Trophoblast cell (in vitro differentiated cells and primary cell): ENCODE data around the gene CCSAP.

Experiments
- DNase-seq, 2 donors: peaks; one replicate each; pipeline ENCODE4 v3.0.0-alpha.2; 2016
- H2AFZ ChIP-seq: 2 replicates; pipeline ENCODE4 v1.6.1; 2013; ENCODE audit warnings: low read length, moderate library complexity, mild to moderate bottlenecking; ENCODE audit not compliant: insufficient read depth, poor library complexity
- H2AK5ac ChIP-seq: 2 replicates; pipeline ENCODE4 v1.6.1; 2013; ENCODE audit warnings: mild to moderate bottlenecking, low read length
- H2BK120ac ChIP-seq: 2 replicates; pipeline ENCODE4 v1.6.1; 2013; ENCODE audit warnings: low read length, mild to moderate bottlenecking, moderate library complexity; ENCODE audit not compliant: insufficient read depth, poor library complexity
- H2BK12ac ChIP-seq: 2 replicates; pipeline ENCODE4 v1.6.1; 2013; ENCODE audit warnings: mild to moderate bottlenecking, low read length, moderate library complexity
- H2BK5ac ChIP-seq: 2 replicates; pipeline ENCODE4 v1.6.1; 2013; ENCODE audit warnings: low read length, low read depth, moderate library complexity, mild to moderate bottlenecking; ENCODE audit not compliant: poor library complexity
- H3K14ac ChIP-seq: 2 replicates; pipeline ENCODE4 v1.6.1; 2013; ENCODE audit warnings: mild to moderate bottlenecking, low read length
- H3K18ac ChIP-seq: 2 replicates; pipeline ENCODE4 v1.6.1; 2013; ENCODE audit warnings: mild to moderate bottlenecking, low read length
- H3K23ac ChIP-seq: 2 replicates; pipeline ENCODE4 v1.6.1; 2013; ENCODE audit warnings: low read length
- H3K27ac ChIP-seq: 2 replicates; pipeline ENCODE4 v1.5.1; 2013; ENCODE audit warnings: low read depth, mild to moderate bottlenecking, inconsistent platforms, low read length, moderate library complexity
- H3K27me3 ChIP-seq: 2 replicates; pipeline ENCODE4 v1.6.1; 2013; ENCODE audit warnings: inconsistent platforms, mild to moderate bottlenecking, low read length, moderate library complexity; ENCODE audit not compliant: insufficient read depth
- H3K36me3 ChIP-seq, 2 experiments: 1 replicate in 1 of 2; 2 replicates in 1 of 2; pipeline ENCODE4 v1.6.1; 2013; ENCODE audit warnings: low read length in 2 of 2, mild to moderate bottlenecking in 2 of 2, moderate library complexity in 1 of 2; ENCODE audit not compliant: insufficient read depth in 2 of 2, control insufficient read depth in 1 of 2
- H3K4ac ChIP-seq: 2 replicates; pipeline ENCODE4 v1.6.1; 2013; ENCODE audit warnings: low read depth, mild to moderate bottlenecking, low read length, moderate library complexity
- H3K4me1 ChIP-seq, 2 experiments: 1 replicate in 1 of 2; 2 replicates in 1 of 2; pipeline ENCODE4 v1.6.1; 2013; ENCODE audit warnings: low read length in 2 of 2, mild to moderate bottlenecking in 2 of 2, moderate library complexity in 1 of 2; ENCODE audit not compliant: insufficient read depth in 2 of 2, control insufficient read depth in 1 of 2
- H3K4me2 ChIP-seq: 2 replicates; pipeline ENCODE4 v1.6.1; 2013; ENCODE audit warnings: inconsistent platforms, mild to moderate bottlenecking, low read length, moderate library complexity
- H3K4me3 ChIP-seq: 2 replicates; pipeline ENCODE4 v1.5.1; 2013; ENCODE audit warnings: mild to moderate bottlenecking, low read depth, low read length, inconsistent platforms
- H3K79me1 ChIP-seq: one replicate; pipeline ENCODE4 v1.6.1; 2013; ENCODE audit warnings: low read length
- H3K79me2 ChIP-seq: 2 replicates; pipeline ENCODE4 v1.6.1; 2013; ENCODE audit warnings: low read length, mild to moderate bottlenecking; ENCODE audit not compliant: control insufficient read depth, insufficient read depth, poor library complexity
- H3K9ac ChIP-seq: 2 replicates; pipeline ENCODE4 v1.6.1; 2013; ENCODE audit warnings: mild to moderate bottlenecking, low read length
- H3K9me3 ChIP-seq: 2 replicates; pipeline ENCODE4 v1.6.1; 2013; ENCODE audit warnings: low read depth, mild to moderate bottlenecking, control low read depth, inconsistent platforms, low read length; ENCODE audit not compliant: insufficient read depth
- H4K12ac ChIP-seq: 2 replicates; pipeline ENCODE4 v1.6.1; 2013; ENCODE audit warnings: low read depth, mild to moderate bottlenecking, low read length, moderate library complexity
- H4K8ac ChIP-seq: 2 replicates; pipeline ENCODE4 v1.6.1; 2013; ENCODE audit warnings: low read depth, mild to moderate bottlenecking, low read length, moderate library complexity
- H4K91ac ChIP-seq: one replicate; pipeline ENCODE4 v1.6.1; 2013; ENCODE audit warnings: low read depth, mild to moderate bottlenecking, low read length, moderate library complexity
- WGBS: extraction: QIAGEN DNeasy Blood & Tissue Kit; methylation state at CpG from one replicate; pipeline ENCODE4 v1.1.7; 2013; ENCODE audit warnings: missing lambda C conversion rate; ENCODE audit not compliant: insufficient read length, insufficient coverage; ENCODE audit errors: extremely low coverage; 5-methylcytosine and 5-hydroxymethylcytosine counted together

The CCSAP gene

GRCh38 chr1:229302740-229303139, 40.1 kb downstream of the CCSAP start:
- DNase-seq = no peak
- H3K9me3 ChIP-seq = no peaks in the 10 kb centered on the region
- H3K18ac ChIP-seq = no peak overlapping the region
- H3K4me2 ChIP-seq = no peak overlapping the region
- no peak overlapping the region for H3K9ac ChIP-seq
- H2AK5ac ChIP-seq = no peak overlapping the region
- no peak overlapping the region for H3K27ac ChIP-seq
- no peak overlapping the region for H3K14ac ChIP-seq
- no peak overlapping the region for H2BK120ac ChIP-seq
- H3K4ac ChIP-seq = no peak overlapping the region
- no peaks in the 10 kb centered on the region for H3K79me1 ChIP-seq
- H3K4me3 ChIP-seq = no peak overlapping the region
- H3K27me3 ChIP-seq = no peaks in the 10 kb centered on the region
- H2BK12ac ChIP-seq = no peak overlapping the region
- no peak overlapping the region for H2BK5ac ChIP-seq
- H4K91ac ChIP-seq = no peak overlapping the region
- no peaks in the 10 kb centered on the region for H3K4me1 ChIP-seq
- no peak overlapping the region for H4K12ac ChIP-seq
- H3K23ac ChIP-seq = no peak overlapping the region
- H3K36me3 ChIP-seq = peaks cover 10 to 22% of the 10 kb centered on the region in 2 experiments
- H2AFZ ChIP-seq = no peak overlapping the region
- H4K8ac ChIP-seq = no peak overlapping the region
- WGBS = no CpG with 5 or more reads among the region's 8 CpGs
- H3K79me2 ChIP-seq = no peaks in the 10 kb centered on the region

DNA sequence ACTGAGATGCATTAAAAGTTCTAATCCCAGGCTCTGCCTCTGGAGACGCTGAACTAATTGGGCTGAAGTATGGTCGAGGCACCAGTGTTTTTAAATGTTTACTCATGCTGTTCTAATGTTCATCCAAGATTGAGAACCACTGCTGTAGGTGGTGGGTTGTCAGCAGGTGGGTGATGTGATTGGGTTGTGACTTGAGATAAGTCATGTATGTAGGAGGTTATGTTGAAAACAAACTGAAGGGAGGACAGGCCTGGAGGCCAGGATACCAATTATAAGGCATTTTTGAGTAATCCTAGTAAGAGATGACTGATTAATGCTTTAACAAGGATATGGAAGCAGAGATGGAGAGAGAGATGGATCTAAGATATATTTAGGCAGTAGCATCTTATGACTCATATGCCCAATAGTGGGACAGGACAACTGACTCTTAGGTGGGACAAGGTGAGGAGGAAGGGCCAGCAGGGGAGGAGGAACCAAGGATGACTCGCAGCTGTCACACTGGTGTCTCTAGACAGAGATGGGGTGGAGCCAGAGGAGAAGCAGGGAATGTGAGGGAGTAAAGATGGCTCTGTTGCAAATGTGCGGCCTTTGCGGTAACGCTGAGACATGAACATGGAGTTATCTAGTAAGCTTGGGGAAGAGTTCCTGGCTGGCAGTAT, 42.6 kb downstream of the CCSAP start:
- DNase-seq = no peak
- no peak overlapping the region for H3K4me3 ChIP-seq
- H3K4me2 ChIP-seq = no peak overlapping the region
- no peaks in the 10 kb centered on the region for H3K9me3 ChIP-seq
- no peaks in the 10 kb centered on the region for H3K27me3 ChIP-seq
- no peak overlapping the region for H3K9ac ChIP-seq
- H3K79me1 ChIP-seq = peaks cover 3% of the 10 kb centered on the region
- no peak overlapping the region for H2AK5ac ChIP-seq
- H2AFZ ChIP-seq = no peak overlapping the region
- no peak overlapping the region for H3K27ac ChIP-seq
- H3K36me3 ChIP-seq = peaks cover 10 to 22% of the 10 kb centered on the region in 2 experiments
- H2BK120ac ChIP-seq = no peak overlapping the region
- H3K79me2 ChIP-seq = no peaks in the 10 kb centered on the region
- peaks cover 0 to 4% of the 10 kb centered on the region in 2 experiments for H3K4me1 ChIP-seq
- H2BK12ac ChIP-seq = no peak overlapping the region
- H4K91ac ChIP-seq = no peak overlapping the region
- H4K8ac ChIP-seq = no peak overlapping the region
- no CpG with 5 or more reads among the region's 6 CpGs for WGBS
- H2BK5ac ChIP-seq = no peak overlapping the region
- no peak overlapping the region for H3K4ac ChIP-seq
- H3K14ac ChIP-seq = no peak overlapping the region
- H4K12ac ChIP-seq = no peak overlapping the region
- no peak overlapping the region for H3K18ac ChIP-seq
- no peak overlapping the region for H3K23ac ChIP-seq

DNA sequence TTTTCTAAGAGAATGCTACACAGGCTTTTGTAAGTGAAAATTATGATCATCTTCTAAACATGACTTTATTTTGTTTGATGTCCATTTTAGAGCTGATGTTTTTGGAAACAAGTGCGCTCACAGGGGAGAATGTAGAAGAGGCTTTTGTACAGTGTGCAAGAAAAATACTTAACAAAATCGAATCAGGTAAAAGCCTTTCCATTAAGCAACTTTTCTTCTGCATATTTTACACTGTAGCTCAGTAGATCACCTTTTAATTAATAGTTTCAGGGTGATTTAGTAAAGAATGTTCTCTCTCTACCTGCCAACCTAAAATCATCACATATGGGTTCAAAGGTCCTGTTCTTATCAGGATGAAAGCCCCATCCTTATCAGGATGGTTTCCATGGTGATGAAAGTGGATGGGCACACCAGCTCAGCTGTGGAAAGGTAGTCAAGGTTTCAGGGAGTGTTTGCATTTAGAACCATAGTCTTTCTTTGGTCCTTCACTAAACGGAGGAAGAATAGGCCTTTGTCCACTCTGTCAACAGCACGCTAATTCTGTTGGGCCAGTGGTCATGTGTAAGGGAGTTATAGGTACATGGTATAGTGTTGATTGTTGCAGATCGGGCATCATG, 43.9 kb downstream of the CCSAP start:
- Histone ChIP-seq H3K79me1 (peaks cover 3% of the 10 kb centered on the region), H3K79me2 (no peaks in the 10 kb centered on the region), H4K12ac (no peak overlapping the region), H3K23ac (no peak overlapping the region), H4K91ac (no peak overlapping the region), H3K36me3 (peaks cover 10 to 19% of the 10 kb centered on the region in 2 experiments), H3K9ac (no peak overlapping the region), H3K9me3 (no peaks in the 10 kb centered on the region), H3K4me3 (no peak overlapping the region), H4K8ac (no peak overlapping the region), H3K18ac (no peak overlapping the region), H3K14ac (no peak overlapping the region), H3K27ac (no peak overlapping the region), H3K27me3 (no peaks in the 10 kb centered on the region), H3K4me2 (no peak overlapping the region), H3K4me1 (peaks cover 0 to 4% of the 10 kb centered on the region in 2 experiments), H2BK12ac (no peak overlapping the region), H2BK5ac (no peak overlapping the region), H2AFZ (no peak overlapping the region), H2BK120ac (no peak overlapping the region), H2AK5ac (no peak overlapping the region), H3K4ac (no peak overlapping the region)
- DNase-seq = no peak
- WGBS = no CpG with 5 or more reads among the region's 5 CpGs

- peaks cover 0 to 4% of the 10 kb centered on the region in 2 experiments for H3K4me1 ChIP-seq
- no peaks in the 10 kb centered on the region for H3K27me3 ChIP-seq
- H2BK12ac ChIP-seq = no peak overlapping the region
- H2BK120ac ChIP-seq = no peak overlapping the region
- no peak overlapping the region for H3K23ac ChIP-seq
- H3K79me2 ChIP-seq = no peaks in the 10 kb centered on the region
- H3K9me3 ChIP-seq = no peaks in the 10 kb centered on the region
- H3K79me1 ChIP-seq = peaks cover 3% of the 10 kb centered on the region
- no peak overlapping the region for H3K9ac ChIP-seq
- H2AFZ ChIP-seq = no peak overlapping the region
- H3K27ac ChIP-seq = no peak overlapping the region
- H3K14ac ChIP-seq = no peak overlapping the region
- peaks cover 10 to 19% of the 10 kb centered on the region in 2 experiments for H3K36me3 ChIP-seq
- no peak overlapping the region for H3K18ac ChIP-seq
- no peak overlapping the region for H4K12ac ChIP-seq
- no peak overlapping the region for H2BK5ac ChIP-seq
- H4K91ac ChIP-seq = no peak overlapping the region
- no peak overlapping the region for H3K4me3 ChIP-seq
- no peak overlapping the region for H2AK5ac ChIP-seq
- H3K4me2 ChIP-seq = no peak overlapping the region
- H3K4ac ChIP-seq = no peak overlapping the region
- DNase-seq = no peak
- no peak overlapping the region for H4K8ac ChIP-seq
Observed at GRCh38 chr1:229298420-229298819, 44.4 kb downstream of the CCSAP start.
